Esophagus muscularis mucosa (tissue), 4 donors: ENCODE data around the gene PCBP3. TPM values are rescaled to one million over a fixed set of nuclear protein-coding genes. Genes with fewer than 3 reads are reported as not detected.
A peak's percentile ranks its signal among the peaks of the same experiment; 100 is the strongest.

Experiments used
- DNase-seq: peaks from one replicate; pipeline ENCODE4 v3.0.0-alpha.2; 2017; ENCODE audit errors: extremely low spot score
- H3K27ac ChIP-seq, 4 donors: fragments of 200-600 bp; sonication (generic); replicated peaks in 1 of 4; 1 replicate in 3 of 4; 2 replicates in 1 of 4; pipeline ENCODE4 v1.5.1; 2016 to 2019; ENCODE audit warnings: mild to moderate bottlenecking in 1 of 4
- H3K27me3 ChIP-seq, 4 donors: fragments of 200-600 bp; sonication (generic); one replicate each; pipeline versions ENCODE4 v1.5.1 to v1.6.0; 2016 to 2019
- H3K36me3 ChIP-seq, 4 donors: fragments of 200-600 bp; sonication (generic); one replicate each; pipeline ENCODE4 v1.5.1; 2016 to 2019
- H3K4me1 ChIP-seq, 4 donors: fragments of 200-600 bp; sonication (generic); one replicate each; pipeline ENCODE4 v1.5.1; 2016 to 2019
- H3K4me3 ChIP-seq, 4 donors: fragments of 200-600 bp; sonication (generic); 1 replicate in 2 of 4; 2 replicates in 2 of 4; pipeline ENCODE4 v1.5.1; 2016 to 2019; ENCODE audit warnings: mild to moderate bottlenecking in 4 of 4, moderate library complexity in 1 of 4
- H3K9me3 ChIP-seq, 4 donors: fragments of 200-600 bp; sonication (generic); 1 replicate in 3 of 4; 2 replicates in 1 of 4; pipeline ENCODE4 v1.5.1; 2016 to 2019
- CTCF ChIP-seq, 3 experiments: fragments of 200-600 bp in 2 of 3; fragments of 450-650 bp in 1 of 3; sonication (generic) in 2 of 3; IDR thresholded peaks; one replicate each; pipeline ENCODE4 v1.5.1; 2017 to 2019; ENCODE audit warnings: antibody characterized with exemption in 3 of 3, mild to moderate bottlenecking in 2 of 3, moderate library complexity in 1 of 3
- EP300 ChIP-seq: sonication (generic); formaldehyde crosslinking; IDR thresholded peaks from one replicate; pipeline ENCODE4 v1.6.1; 2017; ENCODE audit warnings: antibody characterized with exemption
- POLR2A ChIP-seq: fragments of 450-650 bp; IDR thresholded peaks from one replicate; pipeline ENCODE4 v1.6.1; 2017; ENCODE audit warnings: antibody characterized with exemption, moderate library complexity, mild to moderate bottlenecking, low read depth
- POLR2AphosphoS5 ChIP-seq, 2 donors: sonication (generic); formaldehyde crosslinking; IDR thresholded peaks; one replicate each; pipeline ENCODE4 v1.6.1; 2017; ENCODE audit warnings: antibody characterized with exemption in 2 of 2
- WGBS: methylation state at CpG from one replicate; pipeline ENCODE4 v1.1.5; 2018; 5-methylcytosine and 5-hydroxymethylcytosine counted together
- intact Hi-C: fragments of 100-400 bp; cut with DNase I; formaldehyde crosslinking; loops from one replicate; pipeline ENCODE4 v1.15.1; 2023
- total RNA-seq, 4 donors: library from RNA; depleted of rRNA; stranded (reverse); fragments of >200 nt; gene quantifications; one replicate each; pipeline versions ENCODE4 v1.1.0 to v1.2.1, GENCODE V29; 2016

Gene PCBP3
- total RNA-seq, 4 donors from 2014 or later, result 7.5 to 9.2 (median 8.1) TPM

DNA sequence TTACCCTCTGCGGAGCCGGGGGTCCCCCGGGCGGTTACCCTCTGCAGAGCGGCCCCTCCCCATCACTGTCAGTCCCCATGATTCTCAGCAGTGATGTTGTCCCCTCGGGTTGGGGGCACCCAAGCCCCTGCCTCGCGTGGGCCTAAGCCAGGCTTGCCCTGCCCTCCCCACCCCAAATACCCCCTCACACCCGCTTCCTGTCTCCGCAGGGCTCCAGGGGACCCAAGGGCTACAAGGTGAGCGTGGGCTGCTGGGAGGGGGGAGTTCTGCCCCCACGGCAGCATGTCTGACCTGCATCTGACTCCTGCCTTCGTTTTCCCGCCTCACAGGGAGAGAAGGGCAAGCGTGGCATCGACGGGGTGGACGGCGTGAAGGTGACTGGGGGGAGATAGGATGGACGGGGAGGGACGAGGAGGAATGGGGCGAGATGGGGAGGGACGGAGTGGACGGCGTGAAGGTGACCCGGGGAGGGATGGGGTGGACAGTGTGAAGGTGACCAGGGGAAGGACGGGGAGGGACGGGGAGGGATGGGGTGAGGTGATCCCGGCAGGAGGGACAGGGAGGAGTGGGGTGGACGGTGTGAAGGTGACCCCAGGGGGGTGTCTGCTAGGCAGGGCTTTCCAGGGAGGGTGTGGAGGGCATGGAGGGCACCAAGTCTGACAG is 346.7 kb downstream of the PCBP3 start:
- TF ChIP-seq POLR2A (no peak), CTCF (IDR thresholded peaks at IDR 0.05) (no peak), EP300 (no peak), POLR2AphosphoS5 (IDR thresholded peaks at IDR 0.05) (no peak)
- intact Hi-C loops, result no loop called here
- no peaks in the 10 kb centered on the region for H3K27me3 ChIP-seq
- H3K4me3 ChIP-seq, result no peak overlapping the region
- WGBS, result 84% methylated on average over 30 of the region's 30 CpGs
- peaks cover 70 to 95% (median 93%) of the 10 kb centered on the region in 4 donors for H3K36me3 ChIP-seq
- DNase-seq, result no peak
- peaks cover 7 to 96% (median 93%) of the 10 kb centered on the region in 4 donors for H3K4me1 ChIP-seq
- H3K9me3 ChIP-seq, result no peaks in the 10 kb centered on the region
- H3K27ac ChIP-seq, result peak overlapping the region; percentile 79 to 85 (median 81)

DNA sequence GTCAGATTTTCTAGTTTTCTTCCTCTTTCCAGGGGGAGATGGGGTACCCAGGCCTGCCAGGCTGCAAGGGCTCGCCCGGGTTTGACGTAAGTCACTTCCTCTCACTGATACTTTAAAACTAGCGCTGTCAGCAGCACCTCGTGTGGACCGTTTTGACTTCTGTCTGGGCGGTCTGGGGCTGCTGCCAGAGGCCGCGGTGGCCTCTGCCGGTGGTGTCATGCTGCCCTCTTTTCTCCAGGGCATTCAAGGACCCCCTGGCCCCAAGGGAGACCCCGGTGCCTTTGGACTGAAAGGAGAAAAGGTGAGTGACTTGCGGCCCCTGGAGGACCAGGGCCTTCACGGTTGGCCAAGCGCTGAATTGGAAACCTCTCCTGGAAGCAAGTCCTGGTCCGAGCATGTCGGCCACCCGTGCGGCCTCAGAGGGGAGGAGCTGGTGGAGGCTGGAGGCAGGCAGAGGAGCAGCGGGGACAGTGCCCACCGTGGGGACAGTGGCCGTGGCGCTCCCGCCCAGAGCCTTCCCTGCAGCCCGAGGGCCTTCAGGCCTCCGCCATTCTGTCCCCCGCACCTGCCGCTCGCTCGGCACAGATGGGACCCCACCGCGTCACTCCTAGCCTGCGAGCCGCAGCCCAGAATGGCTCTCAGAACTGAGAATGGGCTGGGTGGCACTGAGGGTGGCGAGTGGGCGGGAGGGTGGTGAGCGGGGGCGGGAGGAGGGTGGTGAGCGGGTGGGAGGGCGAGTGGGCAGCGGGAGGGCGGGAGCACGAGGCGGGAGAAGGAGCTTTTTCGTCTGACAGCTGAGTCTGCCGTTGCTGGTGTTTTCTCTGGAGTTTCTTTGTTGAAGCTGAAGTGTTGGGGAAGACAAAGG is 347.4 kb downstream of the PCBP3 start:
- intact Hi-C loops, result no loop called here
- H3K4me1 ChIP-seq, result peaks cover 5 to 96% (median 93%) of the 10 kb centered on the region in 4 donors

DNA sequence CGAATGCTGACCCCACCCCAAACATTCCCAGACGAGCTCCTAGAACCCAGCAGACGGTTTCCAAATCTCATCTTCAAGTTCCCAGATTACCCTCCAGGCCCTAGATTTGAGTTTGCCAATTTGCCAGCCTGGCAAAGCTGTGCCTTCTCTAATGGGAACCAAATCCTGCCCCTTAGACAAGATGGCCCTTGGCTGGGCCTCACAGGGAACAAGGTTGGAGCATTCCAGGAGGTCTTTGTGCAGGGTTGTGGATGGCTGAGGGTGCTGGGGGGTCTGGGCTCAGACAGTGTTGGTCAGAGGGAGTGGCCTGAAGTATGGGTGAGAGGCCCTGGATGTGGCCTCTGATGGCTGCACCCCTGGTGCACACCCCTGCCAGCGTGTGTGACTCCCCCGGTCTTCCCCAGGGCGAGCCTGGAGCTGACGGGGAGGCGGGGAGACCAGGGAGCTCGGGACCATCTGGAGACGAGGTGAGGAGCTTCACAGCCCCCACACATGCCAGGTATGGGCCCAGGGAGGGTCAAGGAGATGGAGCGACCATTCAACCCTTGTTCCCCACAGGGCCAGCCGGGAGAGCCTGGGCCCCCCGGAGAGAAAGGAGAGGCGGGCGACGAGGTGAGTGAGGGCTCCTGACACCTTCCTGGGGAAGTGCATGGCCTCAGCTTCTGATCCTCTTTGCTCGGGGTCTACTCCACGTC is 348.2 kb downstream of the PCBP3 start:
- H3K36me3 ChIP-seq, result peaks cover 76 to 95% (median 93%) of the 10 kb centered on the region in 4 donors
- H3K4me3 ChIP-seq, result no peak overlapping the region
- no peak for TF ChIP-seq POLR2A
- TF ChIP-seq CTCF (IDR thresholded peaks at IDR 0.05), result no peak
- TF ChIP-seq EP300, result no peak
- no peak for TF ChIP-seq POLR2AphosphoS5 (IDR thresholded peaks at IDR 0.05)
- DNase-seq, result no peak
- intact Hi-C loops, result no loop called here
- WGBS, result 82% methylated on average over 18 of the region's 18 CpGs
- H3K27me3 ChIP-seq, result no peaks in the 10 kb centered on the region
- H3K27ac ChIP-seq, result peak overlapping the region; percentile 79 to 85 (median 81)
- no peaks in the 10 kb centered on the region for H3K9me3 ChIP-seq
- peaks cover 3 to 96% (median 89%) of the 10 kb centered on the region in 4 donors for H3K4me1 ChIP-seq

More for the DNA sequence above, 347.4 kb downstream of the PCBP3 start:
- TF ChIP-seq POLR2A (no peak), POLR2AphosphoS5 (IDR thresholded peaks at IDR 0.05) (no peak), CTCF (IDR thresholded peaks at IDR 0.05) (no peak), EP300 (no peak)
- no peak overlapping the region for H3K4me3 ChIP-seq
- H3K27ac ChIP-seq, result peak overlapping the region; percentile 79 to 85 (median 81)
- H3K36me3 ChIP-seq, result peaks cover 73 to 95% (median 93%) of the 10 kb centered on the region in 4 donors
- H3K9me3 ChIP-seq, result no peaks in the 10 kb centered on the region
- no peak for DNase-seq
- WGBS, result 80% methylated on average over 38 of the region's 45 CpGs
- no peaks in the 10 kb centered on the region for H3K27me3 ChIP-seq

Other genes starting within 250 kb of the PCBP3 start
- 100 to 1,000 TPM in 3 of 4 donors, 10 to 100 TPM in 1; 97.7 to 173 (median 110) TPM for gene COL18A1, start 238.6 kb upstream of the PCBP3 start, total RNA-seq
- 10 to 100 TPM in 1 of 4 donors, 1 to 10 TPM in 3; 2.8 to 10.0 (median 6.6) TPM for gene SLC19A1, start 101.3 kb upstream of the PCBP3 start, total RNA-seq